H9 (cell line): ENCODE results near the gene SPP1. TPM values are rescaled to one million over a fixed set of nuclear protein-coding genes. Genes with fewer than 3 reads are reported as not detected.
A peak's percentile ranks its signal among the peaks of the same experiment; 100 is the strongest.

Experiments used
- DNase-seq: peaks from one replicate; pipeline ENCODE4 v3.0.0-alpha.2; 2017
- H2AFZ ChIP-seq: one replicate; pipeline ENCODE4 v1.6.1; 2013; ENCODE audit warnings: mild to moderate bottlenecking, low read length, control low read depth, moderate library complexity
- H2AK5ac ChIP-seq: 2 replicates; pipeline ENCODE4 v1.6.1; 2013; ENCODE audit warnings: low read length, control low read depth, mixed read lengths; ENCODE audit not compliant: insufficient read length
- H2BK120ac ChIP-seq: one replicate; pipeline ENCODE4 v1.6.1; 2013; ENCODE audit warnings: low read depth, mild to moderate bottlenecking, low read length, control low read depth, inconsistent platforms; ENCODE audit not compliant: poor library complexity, severe bottlenecking
- H2BK12ac ChIP-seq: 2 replicates; pipeline ENCODE4 v1.6.1; 2013; ENCODE audit warnings: low read length, control low read depth, mixed read lengths, low read depth; ENCODE audit not compliant: insufficient read length
- H2BK15ac ChIP-seq: 2 replicates; pipeline ENCODE4 v1.6.1; 2013; ENCODE audit warnings: low read depth, low read length, control low read depth
- H2BK20ac ChIP-seq: one replicate; pipeline ENCODE4 v1.6.1; 2013; ENCODE audit warnings: low read depth, mild to moderate bottlenecking, low read length, control low read depth, inconsistent platforms; ENCODE audit not compliant: poor library complexity, severe bottlenecking
- H2BK5ac ChIP-seq: 2 replicates; pipeline ENCODE4 v1.6.1; 2013; ENCODE audit warnings: low read length, control low read depth, mixed read lengths; ENCODE audit not compliant: insufficient read length
- H3K14ac ChIP-seq: 2 replicates; pipeline ENCODE4 v1.6.1; 2013; ENCODE audit warnings: low read length, control low read depth; ENCODE audit not compliant: insufficient read depth
- H3K18ac ChIP-seq: 2 replicates; pipeline ENCODE4 v1.6.1; 2013; ENCODE audit warnings: low read depth, mild to moderate bottlenecking, mixed read lengths, low read length, control low read depth; ENCODE audit not compliant: insufficient read length
- H3K23ac ChIP-seq: 2 replicates; pipeline ENCODE4 v1.6.1; 2013; ENCODE audit warnings: low read length, control low read depth, mixed read lengths, low read depth; ENCODE audit not compliant: insufficient read length
- H3K23me2 ChIP-seq: 2 replicates; pipeline ENCODE4 v1.6.1; 2013; ENCODE audit warnings: low read depth, mild to moderate bottlenecking, mixed read lengths, low read length, control low read depth; ENCODE audit not compliant: insufficient read length, poor library complexity, severe bottlenecking
- H3K27ac ChIP-seq: 2 replicates; pipeline ENCODE4 v1.5.1; 2013; ENCODE audit warnings: low read length, control low read depth, mixed read lengths, low read depth; ENCODE audit not compliant: insufficient read length
- H3K27me3 ChIP-seq: 2 replicates; pipeline ENCODE4 v1.6.1; 2013; ENCODE audit warnings: low read length, control low read depth, inconsistent platforms; ENCODE audit not compliant: insufficient read depth
- H3K4ac ChIP-seq: 2 replicates; pipeline ENCODE4 v1.6.1; 2013; ENCODE audit warnings: low read depth, mild to moderate bottlenecking, control low read depth, inconsistent platforms, low read length, moderate library complexity
- H3K4me1 ChIP-seq: 2 replicates; pipeline ENCODE4 v1.6.1; 2013; ENCODE audit warnings: low read length, control low read depth, inconsistent platforms; ENCODE audit not compliant: insufficient read depth
- H3K4me2 ChIP-seq: 2 replicates; pipeline ENCODE4 v1.6.1; 2013; ENCODE audit warnings: low read length, control low read depth, mixed read lengths; ENCODE audit not compliant: insufficient read length, insufficient read depth
- H3K56ac ChIP-seq: 2 replicates; pipeline ENCODE4 v1.6.1; 2013; ENCODE audit warnings: low read depth, mild to moderate bottlenecking, mixed read lengths, low read length, control low read depth; ENCODE audit not compliant: insufficient read length
- H3K79me1 ChIP-seq: 2 replicates; pipeline ENCODE4 v1.6.1; 2013; ENCODE audit warnings: low read depth, mild to moderate bottlenecking, moderate library complexity, low read length, control low read depth, inconsistent platforms; ENCODE audit not compliant: insufficient read depth, poor library complexity, severe bottlenecking
- H3K79me2 ChIP-seq: 2 replicates; pipeline ENCODE4 v1.6.1; 2013; ENCODE audit warnings: low read length, control low read depth, inconsistent platforms; ENCODE audit not compliant: insufficient read depth
- H3K9ac ChIP-seq: 2 replicates; pipeline ENCODE4 v1.6.1; 2013; ENCODE audit warnings: low read length, control low read depth, mixed read lengths; ENCODE audit not compliant: insufficient read length; ENCODE audit errors: extremely low read depth
- H3K9me3 ChIP-seq: one replicate; pipeline ENCODE4 v1.6.1; 2013; ENCODE audit warnings: low read depth, low read length, inconsistent platforms; ENCODE audit not compliant: control insufficient read depth
- H3T11ph ChIP-seq: one replicate; pipeline ENCODE4 v1.6.1; 2013; ENCODE audit warnings: mild to moderate bottlenecking, low read length, control low read depth, inconsistent platforms
- H4K20me1 ChIP-seq: one replicate; pipeline ENCODE4 v1.6.1; 2013; ENCODE audit not compliant: control insufficient read depth, insufficient read length, insufficient read depth
- H4K5ac ChIP-seq: 2 replicates; pipeline ENCODE4 v1.6.1; 2013; ENCODE audit warnings: low read depth, mild to moderate bottlenecking, mixed read lengths, low read length, control low read depth; ENCODE audit not compliant: insufficient read length
- H4K8ac ChIP-seq: replicated peaks from 2 replicates; pipeline ENCODE4 v1.6.1; 2013; ENCODE audit warnings: low read length, control low read depth, mixed read lengths, low read depth; ENCODE audit not compliant: insufficient read length
- H4K91ac ChIP-seq: 2 replicates; pipeline ENCODE4 v1.6.1; 2013; ENCODE audit warnings: low read depth, mild to moderate bottlenecking, moderate library complexity, mixed read lengths, low read length, control low read depth; ENCODE audit not compliant: insufficient read length
- H3K27ac Mint-ChIP-seq, 3 experiments: 2 replicates in 2 of 3; 3 replicates in 1 of 3; pipeline ENCODE4 v1.8.0; 2020 to 2021; ENCODE audit warnings: mixed read lengths in 3 of 3, mild to moderate bottlenecking in 1 of 3, moderate library complexity in 1 of 3
- H3K27me3 Mint-ChIP-seq: 2 replicates; pipeline ENCODE4 v1.8.0; 2021; ENCODE audit warnings: low read depth, mild to moderate bottlenecking, moderate library complexity, mixed read lengths
- H3K36me3 Mint-ChIP-seq, 3 experiments: 2 replicates in 2 of 3; 3 replicates in 1 of 3; pipeline ENCODE4 v1.8.0; 2020 to 2021; ENCODE audit warnings: low read depth in 3 of 3, mixed read lengths in 3 of 3; ENCODE audit not compliant: insufficient read depth in 1 of 3
- H3K4me1 Mint-ChIP-seq, 2 experiments: 2 replicates each; pipeline ENCODE4 v1.8.0; 2020; ENCODE audit warnings: mixed read lengths in 2 of 2
- H3K4me3 Mint-ChIP-seq, 2 experiments: 2 replicates in 1 of 2; 3 replicates in 1 of 2; pipeline ENCODE4 v1.8.0; 2020 to 2021; ENCODE audit warnings: mild to moderate bottlenecking in 2 of 2, mixed read lengths in 2 of 2, moderate library complexity in 1 of 2
- H3K9me3 Mint-ChIP-seq, 2 experiments: 2 replicates in 1 of 2; 3 replicates in 1 of 2; pipeline ENCODE4 v1.8.0; 2020; ENCODE audit warnings: mild to moderate bottlenecking in 2 of 2, mixed read lengths in 2 of 2, moderate library complexity in 1 of 2
- WGBS: extraction: QIAGEN DNeasy Blood & Tissue Kit; methylation state at CpG from one replicate; pipeline ENCODE4 v1.1.7; 2013; ENCODE audit warnings: missing lambda C conversion rate, low lambda C conversion rate, mixed read lengths; ENCODE audit not compliant: insufficient read length; ENCODE audit errors: extremely low coverage; 5-methylcytosine and 5-hydroxymethylcytosine counted together
- total RNA-seq: library from RNA; stranded (reverse); gene quantifications from 2 replicates; pipeline ENCODE4 v1.2.1, GENCODE V29; 2021
- TF ChIP-seq, protein P1 (sequence below): fragments of 200-600 bp; sonication (generic); conservative IDR thresholded peaks from 3 replicates; pipeline ENCODE4 v1.8.0; 2021; ENCODE audit warnings: antibody characterized with exemption, mild to moderate bottlenecking

Gene SPP1
- total RNA-seq, 1 experiment from 2014 or later, result 13.2 TPM

DNA sequence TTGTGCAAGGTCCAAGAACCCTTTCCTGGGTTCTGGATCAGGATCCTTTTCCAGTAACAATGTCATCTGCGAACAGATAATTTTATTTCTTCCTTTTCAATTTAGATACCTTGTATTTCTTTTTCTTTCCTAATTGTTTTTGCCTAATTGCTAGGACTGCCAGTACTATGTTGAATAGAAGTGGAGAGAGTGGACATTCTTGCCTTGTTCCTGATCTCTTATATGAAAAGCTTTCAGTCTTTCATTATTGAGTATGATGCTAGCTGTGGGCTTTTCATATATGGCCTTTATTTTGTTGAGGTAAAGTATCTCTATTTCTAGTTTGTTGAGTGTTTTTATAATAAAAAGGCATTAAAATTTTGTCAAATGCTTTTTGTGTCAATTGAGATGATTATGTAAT is 42.2 kb upstream of the SPP1 start:
- H4K5ac ChIP-seq, result no peak overlapping the region
- WGBS, result no CpG with 5 or more reads among the region's 1 CpG
- no peak overlapping the region for H2AFZ ChIP-seq
- H2AK5ac ChIP-seq, result no peak overlapping the region
- no peaks in the 10 kb centered on the region for H3K27me3 Mint-ChIP-seq
- H3T11ph ChIP-seq, result no peak overlapping the region
- H3K4me1 Mint-ChIP-seq, result peaks cover 20 to 33% of the 10 kb centered on the region in 2 experiments
- no peak overlapping the region for H2BK120ac ChIP-seq
- H3K4me1 ChIP-seq, result no peaks in the 10 kb centered on the region; the same call in 1 of the 2 replicates
- H3K79me2 ChIP-seq, result no peaks in the 10 kb centered on the region
- no peaks in the 10 kb centered on the region for H3K9me3 ChIP-seq
- H3K4me2 ChIP-seq, result no peak overlapping the region
- no peak overlapping the region for H4K91ac ChIP-seq
- peak overlapping the region; percentile 91 for H3K27ac ChIP-seq
- no peak overlapping the region for H2BK5ac ChIP-seq
- no peaks in the 10 kb centered on the region for H4K20me1 ChIP-seq
- no peak overlapping the region for H3K18ac ChIP-seq
- H4K8ac ChIP-seq, result no peak overlapping the region
- DNase-seq, result no peak
- H3K79me1 ChIP-seq, result no peaks in the 10 kb centered on the region
- H2BK20ac ChIP-seq, result no peak overlapping the region
- no peaks in the 10 kb centered on the region for H3K23me2 ChIP-seq
- H3K4ac ChIP-seq, result no peak overlapping the region
- no peaks in the 10 kb centered on the region for H3K9me3 Mint-ChIP-seq
- H2BK15ac ChIP-seq, result no peak overlapping the region
- peaks cover 22 to 32% (median 31%) of the 10 kb centered on the region in 3 experiments for H3K36me3 Mint-ChIP-seq
- no peak overlapping the region for H3K14ac ChIP-seq
- H3K4me3 Mint-ChIP-seq, result no peak overlapping the region
- TF ChIP-seq, protein P1, sequence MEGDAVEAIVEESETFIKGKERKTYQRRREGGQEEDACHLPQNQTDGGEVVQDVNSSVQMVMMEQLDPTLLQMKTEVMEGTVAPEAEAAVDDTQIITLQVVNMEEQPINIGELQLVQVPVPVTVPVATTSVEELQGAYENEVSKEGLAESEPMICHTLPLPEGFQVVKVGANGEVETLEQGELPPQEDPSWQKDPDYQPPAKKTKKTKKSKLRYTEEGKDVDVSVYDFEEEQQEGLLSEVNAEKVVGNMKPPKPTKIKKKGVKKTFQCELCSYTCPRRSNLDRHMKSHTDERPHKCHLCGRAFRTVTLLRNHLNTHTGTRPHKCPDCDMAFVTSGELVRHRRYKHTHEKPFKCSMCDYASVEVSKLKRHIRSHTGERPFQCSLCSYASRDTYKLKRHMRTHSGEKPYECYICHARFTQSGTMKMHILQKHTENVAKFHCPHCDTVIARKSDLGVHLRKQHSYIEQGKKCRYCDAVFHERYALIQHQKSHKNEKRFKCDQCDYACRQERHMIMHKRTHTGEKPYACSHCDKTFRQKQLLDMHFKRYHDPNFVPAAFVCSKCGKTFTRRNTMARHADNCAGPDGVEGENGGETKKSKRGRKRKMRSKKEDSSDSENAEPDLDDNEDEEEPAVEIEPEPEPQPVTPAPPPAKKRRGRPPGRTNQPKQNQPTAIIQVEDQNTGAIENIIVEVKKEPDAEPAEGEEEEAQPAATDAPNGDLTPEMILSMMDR, result no peak
- H3K27me3 ChIP-seq, result no peaks in the 10 kb centered on the region
- no peak overlapping the region for H2BK12ac ChIP-seq
- H3K27ac Mint-ChIP-seq, result peak overlapping the region; percentile 2 to 91 (median 88); a peak in 4 of 7 replicates
- no peak overlapping the region for H3K23ac ChIP-seq
- H3K9ac ChIP-seq, result no peak overlapping the region
- H3K56ac ChIP-seq, result no peak overlapping the region
